Measurements from ENCODE around the gene TMEM53. TPM values are rescaled to one million over a fixed set of nuclear protein-coding genes. Genes with fewer than 3 reads are reported as not detected.
A peak's percentile ranks its signal among the peaks of the same experiment; 100 is the strongest.

TMEM53 gene
- total RNA-seq: 1 to 10 TPM; 4.5 to 4.9 TPM

DNA sequence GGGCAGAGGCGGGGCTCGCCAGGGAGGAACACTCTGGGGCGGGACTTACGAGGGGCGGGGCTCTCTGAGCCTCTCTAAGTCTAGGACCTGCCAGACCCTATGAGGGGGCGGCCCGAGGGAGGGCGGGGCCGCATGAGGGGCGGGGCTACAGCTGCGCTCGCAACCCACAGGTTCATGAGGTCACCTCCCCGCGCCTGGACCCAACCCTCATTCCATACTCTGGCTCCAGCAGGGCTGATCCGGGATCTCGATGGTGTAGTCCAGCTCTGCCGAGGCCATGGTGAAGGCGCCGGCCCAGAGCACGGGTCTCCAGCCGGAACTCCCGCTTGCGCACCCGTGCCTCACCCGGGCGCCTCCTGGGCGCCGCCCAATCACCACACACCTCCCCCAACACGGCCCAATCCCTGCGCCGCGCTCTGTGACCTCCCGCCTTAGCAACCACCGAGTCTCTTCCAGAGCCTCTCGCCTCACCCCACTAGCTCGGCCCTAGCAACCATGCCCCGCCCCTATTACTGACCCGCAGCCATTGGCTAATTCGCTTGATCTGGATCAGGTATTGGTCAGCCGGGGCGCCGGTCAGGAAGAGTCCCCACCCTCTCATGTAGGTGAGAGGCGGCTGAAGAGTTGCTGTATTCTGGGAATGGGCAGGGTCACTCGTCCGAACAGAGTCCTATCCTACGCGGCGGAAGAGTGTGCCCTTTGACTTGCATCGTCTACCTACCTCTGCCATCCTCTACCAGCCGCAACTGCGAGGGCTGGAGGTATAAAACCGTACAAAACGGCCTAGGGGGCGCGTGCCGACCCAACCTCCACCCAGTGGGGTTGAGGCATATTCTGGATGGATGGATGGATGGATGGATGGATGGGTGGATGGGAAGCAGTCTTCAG is at the start of gene TMEM53, which contains the start of gene ARMH1:
Gene TMEM53 (minus strand): TSS at position 369 of the 888 bp plus-strand sequence. CDS start 90 bp downstream, at position 279.
Gene ARMH1 (plus strand): TSS at position 602 of the 888 bp plus-strand sequence. CDS start 14,984 bp downstream, outside the sequence.
- CTCF ChIA-PET: interaction anchor here (0.5 to 5.3 kb wide), 10 partner anchors 9 to 841 kb away, joined by 3 to 35 read pairs (median 3); no protein-coding TSS in a partner anchor
- intact Hi-C loops (cut with micrococcal nuclease): loop anchor here (1.0 to 5.0 kb wide), 5 partner anchors 40 to 642 kb away; partner anchors contain the start of genes KIF2C, RNU5D-1 and SLC6A9
- Mint-ChIP-seq H3K36me3 (ENCODE audit: low read depth) (no peaks in the 10 kb centered on the region), H3K27me3 (ENCODE audit: low read depth) (no peaks in the 10 kb centered on the region), H3K4me1 (ENCODE audit: low read depth) (peaks cover 18% of the 10 kb centered on the region), H3K9me3 (no peaks in the 10 kb centered on the region), H3K27ac (peak within 1 kb of the TSS; percentile 78), H3K4me3 (peak within 1 kb of the TSS; percentile 82)
- DNase-seq: peak; percentile 99

DNA sequence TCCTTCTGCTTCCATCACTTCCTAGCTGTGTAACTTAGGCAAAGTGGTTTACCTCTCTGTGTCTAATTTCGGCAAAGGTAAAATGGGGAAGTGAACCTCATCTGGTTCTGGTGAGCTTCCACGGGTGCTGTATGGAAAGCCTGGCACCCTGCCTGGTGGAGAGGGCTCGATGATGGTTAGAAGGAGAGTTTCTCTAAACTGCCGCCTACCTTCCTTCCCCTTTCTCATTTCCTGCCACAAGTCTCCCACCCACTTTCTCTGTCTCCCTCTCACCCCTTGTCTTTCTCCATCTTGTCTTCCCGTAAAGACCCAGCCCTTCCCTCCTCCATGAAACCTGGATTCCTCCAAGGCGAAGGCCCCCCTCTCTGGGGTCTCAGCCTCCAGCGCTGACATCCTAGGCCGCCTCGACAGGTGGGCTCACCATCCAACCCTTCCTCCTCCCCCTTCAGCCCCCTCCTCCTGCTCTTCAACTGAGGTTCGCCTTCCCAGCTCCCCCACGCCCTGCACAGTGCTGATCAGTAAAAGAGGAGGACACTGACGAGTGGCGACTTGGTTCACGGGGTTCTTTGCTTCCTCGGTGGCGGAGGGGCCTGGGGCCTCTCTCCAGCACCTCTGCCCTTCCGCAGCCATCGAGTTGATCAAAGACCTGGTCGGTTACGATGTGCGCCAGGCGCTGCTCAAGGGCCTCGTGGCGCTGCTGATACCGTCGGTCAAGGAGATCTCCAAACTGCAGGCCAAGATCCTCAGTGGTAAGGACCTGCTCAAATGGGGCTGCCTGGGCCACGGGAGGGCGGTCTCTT is 49.4 kb upstream of the TMEM53 start:
- intact Hi-C loops (cut with micrococcal nuclease): loop anchor here (2.0 to 5.0 kb wide), 2 partner anchors 859 to 963 kb away; partner anchors contain the start of genes GPBP1L1 and NASP
- H3K36me3 Mint-ChIP-seq (ENCODE audit: low read depth): peaks cover 11% of the 10 kb centered on the region
- H3K4me1 Mint-ChIP-seq (ENCODE audit: low read depth): peaks cover 78% of the 10 kb centered on the region
- CTCF ChIA-PET: interaction anchor here (0.6 to 2.1 kb wide), 5 partner anchors 8 to 295 kb away, joined by 3 to 5 read pairs (median 4); no protein-coding TSS in a partner anchor
- DNase-seq: peak; percentile 77
- peak overlapping the region; percentile 80 for H3K4me3 Mint-ChIP-seq
- H3K27me3 Mint-ChIP-seq (ENCODE audit: low read depth): no peaks in the 10 kb centered on the region
- no peaks in the 10 kb centered on the region for H3K9me3 Mint-ChIP-seq
- peak overlapping the region; percentile 98 for H3K27ac Mint-ChIP-seq

DNA sequence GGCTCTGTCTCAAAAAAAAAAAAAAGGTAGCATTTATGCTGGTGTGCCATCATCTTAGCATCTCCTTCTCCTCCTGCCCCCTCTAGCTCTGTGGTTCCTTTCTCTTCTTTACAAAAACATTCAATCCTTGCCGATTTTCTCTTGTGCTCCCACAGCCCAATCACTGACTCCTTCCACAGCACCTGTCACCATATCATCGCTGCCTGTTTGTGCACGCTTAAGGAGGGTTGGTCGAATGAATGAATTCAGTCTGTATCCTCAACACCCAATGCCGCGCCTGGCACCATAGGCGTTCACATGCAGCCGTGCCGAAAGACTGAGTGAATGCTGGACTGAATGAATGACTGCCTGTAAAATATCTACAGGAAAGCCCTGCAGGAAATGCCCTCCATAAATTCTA is 48.8 kb upstream of the TMEM53 start:
- Mint-ChIP-seq H3K36me3 (ENCODE audit: low read depth) (peaks cover 11% of the 10 kb centered on the region), H3K4me1 (ENCODE audit: low read depth) (peaks cover 81% of the 10 kb centered on the region), H3K27me3 (ENCODE audit: low read depth) (no peaks in the 10 kb centered on the region), H3K9me3 (no peaks in the 10 kb centered on the region), H3K27ac (peak overlapping the region; percentile 98), H3K4me3 (peak overlapping the region; percentile 80)
- CTCF ChIA-PET: interaction anchor here (0.6 to 2.1 kb wide), 3 partner anchors 13 to 62 kb away, joined by 3 to 5 read pairs (median 4); no protein-coding TSS in a partner anchor
- peak; percentile 70 for DNase-seq
- intact Hi-C loops (cut with micrococcal nuclease): loop anchor here (2.0 to 5.0 kb wide), 2 partner anchors 859 to 964 kb away; partner anchors contain the start of genes GPBP1L1 and NASP

DNA sequence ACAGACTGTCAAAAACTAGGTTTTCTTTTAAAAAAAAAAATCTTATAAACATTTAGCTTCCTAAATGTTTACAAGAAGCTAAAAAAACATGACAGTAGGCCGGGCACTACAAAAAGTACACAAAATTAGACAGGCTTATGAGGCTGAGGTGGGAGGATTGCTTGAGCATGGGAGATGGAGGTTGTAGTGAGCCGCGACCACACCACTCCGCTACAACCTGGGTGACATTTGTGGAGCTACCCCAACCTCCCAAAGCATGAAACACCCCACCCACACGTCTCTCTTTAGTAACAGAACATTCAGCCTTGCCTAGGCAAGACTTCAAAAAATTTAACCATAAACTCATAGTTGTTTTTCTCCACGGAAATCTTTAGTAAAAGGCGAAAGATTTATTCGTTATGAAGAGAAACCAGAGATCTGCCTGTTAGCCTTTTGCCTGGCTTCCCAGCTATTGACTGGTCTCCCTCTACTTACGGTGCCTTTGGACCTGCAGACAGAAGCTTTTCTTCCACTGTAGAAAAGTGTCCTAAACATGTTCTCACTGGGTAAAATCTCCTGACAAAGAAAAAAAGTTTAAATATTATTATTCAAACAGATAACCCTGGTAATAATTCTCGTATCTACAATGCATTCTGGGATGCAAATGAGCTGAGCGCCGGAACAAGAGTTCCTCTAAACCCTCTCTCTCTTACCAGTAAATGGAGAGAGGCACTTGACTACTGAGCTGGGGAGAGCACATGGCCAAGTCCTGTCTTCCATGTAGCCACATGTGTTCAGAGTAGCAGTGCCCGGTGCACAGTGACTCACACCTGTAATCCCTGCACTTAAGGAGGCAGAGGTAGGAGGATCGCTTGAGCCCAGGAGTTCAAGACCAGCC is 47.4 kb upstream of the TMEM53 start:
- Mint-ChIP-seq H3K36me3 (ENCODE audit: low read depth) (peaks cover 11% of the 10 kb centered on the region), H3K4me1 (ENCODE audit: low read depth) (peaks cover 83% of the 10 kb centered on the region), H3K27me3 (ENCODE audit: low read depth) (no peaks in the 10 kb centered on the region), H3K27ac (peak overlapping the region; percentile 98), H3K4me3 (peak overlapping the region; percentile 66), H3K9me3 (no peaks in the 10 kb centered on the region)
- intact Hi-C loops (cut with micrococcal nuclease): loop anchor here (1.0 to 5.0 kb wide), 8 partner anchors 9 to 965 kb away; partner anchors contain the start of genes GPBP1L1, KIF2C and NASP
- CTCF ChIA-PET: interaction anchor here (1.0 to 2.1 kb wide), 5 partner anchors 9 to 96 kb away, joined by 3 to 22 read pairs (median 4); partner anchors contain the start of genes ARMH1, RNU5D-1 and TMEM53
- peak; percentile 90 for DNase-seq

GRCh38 chr1:44720281-44720680 is 46.0 kb upstream of the TMEM53 start:
- H3K4me3 Mint-ChIP-seq: peak overlapping the region; percentile 13
- no peak for DNase-seq
- intact Hi-C loops (cut with micrococcal nuclease): loop anchor here (2.0 to 5.0 kb wide), 2 partner anchors 65 to 862 kb away; partner anchors contain the start of gene NASP
- CTCF ChIA-PET: interaction anchor here (0.6 to 7.9 kb wide), 4 partner anchors 10 to 97 kb away, joined by 3 to 64 read pairs (median 4); partner anchors contain the start of gene RNU5D-1
- peaks cover 8% of the 10 kb centered on the region for H3K36me3 Mint-ChIP-seq (ENCODE audit: low read depth)
- no peaks in the 10 kb centered on the region for H3K9me3 Mint-ChIP-seq
- peak overlapping the region; percentile 98 for H3K27ac Mint-ChIP-seq
- no peaks in the 10 kb centered on the region for H3K27me3 Mint-ChIP-seq (ENCODE audit: low read depth)
- H3K4me1 Mint-ChIP-seq (ENCODE audit: low read depth): peaks cover 84% of the 10 kb centered on the region

DNA sequence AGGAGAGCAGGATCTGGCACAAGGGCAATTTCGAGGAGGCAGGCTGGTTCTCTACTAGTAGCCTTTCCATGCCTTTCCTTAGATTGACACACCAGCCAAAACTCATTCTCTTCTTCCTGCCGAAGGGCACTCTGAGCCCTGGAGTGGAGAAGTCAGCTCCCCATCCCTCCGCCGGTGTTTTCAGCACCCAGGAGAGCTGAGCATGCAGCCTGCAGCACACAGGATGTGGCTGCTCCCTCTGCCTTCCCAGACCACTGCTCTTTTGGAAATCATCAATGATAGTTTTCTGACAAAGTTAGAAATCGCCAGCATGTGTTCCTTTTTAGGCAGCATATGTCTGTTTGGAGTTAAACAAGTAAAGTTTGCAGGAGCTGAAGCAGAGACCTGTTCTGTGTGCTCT is 45.0 kb upstream of the TMEM53 start:
- DNase-seq: peak; percentile 46

GRCh38 chr1:44718091-44718490 is 43.8 kb upstream of the TMEM53 start:
- Mint-ChIP-seq H3K27ac (no peak overlapping the region), H3K27me3 (ENCODE audit: low read depth) (no peaks in the 10 kb centered on the region), H3K4me1 (ENCODE audit: low read depth) (peaks cover 73% of the 10 kb centered on the region), H3K36me3 (ENCODE audit: low read depth) (peaks cover 1% of the 10 kb centered on the region), H3K9me3 (no peaks in the 10 kb centered on the region), H3K4me3 (no peak overlapping the region)
- CTCF ChIA-PET: interaction anchor here (0.6 to 7.9 kb wide), 8 partner anchors 12 to 1555 kb away, joined by 3 to 64 read pairs (median 3); partner anchors contain the start of genes RNU5D-1 and RPS8
- intact Hi-C loops (cut with micrococcal nuclease): no loop called here
- DNase-seq: no peak

More for the DNA sequence above, 45.0 kb upstream of the TMEM53 start:
- Mint-ChIP-seq H3K4me1 (ENCODE audit: low read depth) (peaks cover 82% of the 10 kb centered on the region), H3K9me3 (no peaks in the 10 kb centered on the region), H3K27ac (peak overlapping the region; percentile 10), H3K27me3 (ENCODE audit: low read depth) (no peaks in the 10 kb centered on the region), H3K4me3 (no peak overlapping the region), H3K36me3 (ENCODE audit: low read depth) (peaks cover 1% of the 10 kb centered on the region)
- CTCF ChIA-PET: interaction anchor here (1.3 to 7.9 kb wide), 4 partner anchors 11 to 57 kb away, joined by 3 to 64 read pairs (median 6); partner anchors contain the start of genes RNU5D-1 and RPS8
- intact Hi-C loops (cut with micrococcal nuclease): no loop called here

- H3K27me3 Mint-ChIP-seq (ENCODE audit: low read depth): no peaks in the 10 kb centered on the region
- no peak for DNase-seq
- no peaks in the 10 kb centered on the region for H3K36me3 Mint-ChIP-seq (ENCODE audit: low read depth)
- intact Hi-C loops (cut with micrococcal nuclease): no loop called here
- no peak overlapping the region for H3K27ac Mint-ChIP-seq
- CTCF ChIA-PET: interaction anchor here (0.6 to 7.9 kb wide), 8 partner anchors 12 to 1554 kb away, joined by 3 to 64 read pairs (median 3); partner anchors contain the start of genes RNU5D-1 and RPS8
- no peak overlapping the region for H3K4me3 Mint-ChIP-seq
- peaks cover 69% of the 10 kb centered on the region for H3K4me1 Mint-ChIP-seq (ENCODE audit: low read depth)
- H3K9me3 Mint-ChIP-seq: no peaks in the 10 kb centered on the region
Observed at GRCh38 chr1:44717653-44718052, 43.4 kb upstream of the TMEM53 start.

GRCh38 chr1:44717156-44717555 is 42.9 kb upstream of the TMEM53 start:
- Mint-ChIP-seq H3K4me1 (ENCODE audit: low read depth) (peaks cover 66% of the 10 kb centered on the region), H3K4me3 (no peak overlapping the region), H3K27ac (no peak overlapping the region), H3K9me3 (no peaks in the 10 kb centered on the region), H3K36me3 (ENCODE audit: low read depth) (no peaks in the 10 kb centered on the region), H3K27me3 (ENCODE audit: low read depth) (no peaks in the 10 kb centered on the region)
- intact Hi-C loops (cut with micrococcal nuclease): no loop called here
- DNase-seq: no peak
- CTCF ChIA-PET: interaction anchor here (0.6 to 7.9 kb wide), 6 partner anchors 11 to 1128 kb away, joined by 3 to 64 read pairs (median 3); partner anchors contain the start of gene RNU5D-1

GRCh38 chr1:44714944-44715571 is 40.8 kb upstream of the TMEM53 start:
- no peaks in the 10 kb centered on the region for H3K9me3 Mint-ChIP-seq
- intact Hi-C loops (cut with micrococcal nuclease): loop anchor here (1.0 to 2.0 kb wide), 3 partner anchors 16 to 297 kb away; partner anchors contain the start of genes ARMH1, RNU5D-1, TMEM53 and UROD
- peak overlapping the region; percentile 32 for H3K4me3 Mint-ChIP-seq
- peak overlapping the region; percentile 21 for H3K27ac Mint-ChIP-seq
- peaks cover 47% of the 10 kb centered on the region for H3K4me1 Mint-ChIP-seq (ENCODE audit: low read depth)
- no peaks in the 10 kb centered on the region for H3K36me3 Mint-ChIP-seq (ENCODE audit: low read depth)
- CTCF ChIA-PET: interaction anchor here (0.7 to 7.9 kb wide), 5 partner anchors 10 to 71 kb away, joined by 3 to 64 read pairs (median 4); partner anchors contain the start of gene RNU5D-1
- DNase-seq: peak; percentile 81
- no peaks in the 10 kb centered on the region for H3K27me3 Mint-ChIP-seq (ENCODE audit: low read depth)
